ENCODE data around the gene SYNE2. TPM values are rescaled to one million over a fixed set of nuclear protein-coding genes. Genes with fewer than 3 reads are reported as not detected.
A peak's percentile ranks its signal among the peaks of the same experiment; 100 is the strongest.

Gene SYNE2
- total RNA-seq, 1 donor = 25.8 TPM

GRCh38 chr14:64213853-64214570 lies 361.2 kb downstream of the SYNE2 start:
- DNase-seq (ENCODE audit: low read depth) = no peak
- TF ChIP-seq CTCF (IDR thresholded peaks at IDR 0.05; ENCODE audit: insufficient read depth, low read length) = no peak
- H3K4me3 ChIP-seq (ENCODE audit: low read depth, low read length) = no peak overlapping the region

- DNase-seq (ENCODE audit: low read depth) = no peak
- TF ChIP-seq CTCF (IDR thresholded peaks at IDR 0.05; ENCODE audit: insufficient read depth, low read length) = no peak
- no peak overlapping the region for H3K4me3 ChIP-seq (ENCODE audit: low read depth, low read length)
These were observed 362.5 kb downstream of the SYNE2 start for GRCh38 chr14:64215274-64215673.

GRCh38 chr14:64215978-64216377 lies 363.2 kb downstream of the SYNE2 start:
- no peak for DNase-seq (ENCODE audit: low read depth)
- H3K4me3 ChIP-seq (ENCODE audit: low read depth, low read length) = no peak overlapping the region
- no peak for TF ChIP-seq CTCF (IDR thresholded peaks at IDR 0.05; ENCODE audit: insufficient read depth, low read length)

- no peak for DNase-seq (ENCODE audit: low read depth)
- no peak overlapping the region for H3K4me3 ChIP-seq (ENCODE audit: low read depth, low read length)
- TF ChIP-seq CTCF (IDR thresholded peaks at IDR 0.05; ENCODE audit: insufficient read depth, low read length) = no peak
These were observed 364.5 kb downstream of the SYNE2 start for GRCh38 chr14:64217308-64217707.

- no peak for DNase-seq (ENCODE audit: low read depth)
- no peak overlapping the region for H3K4me3 ChIP-seq (ENCODE audit: low read depth, low read length)
- no peak for TF ChIP-seq CTCF (IDR thresholded peaks at IDR 0.05; ENCODE audit: insufficient read depth, low read length)
These were observed 365.0 kb downstream of the SYNE2 start for GRCh38 chr14:64217834-64218233.

GRCh38 chr14:64218344-64219240 lies 365.8 kb downstream of the SYNE2 start:
- no peak for TF ChIP-seq CTCF (IDR thresholded peaks at IDR 0.05; ENCODE audit: insufficient read depth, low read length)
- peak; percentile 20 for DNase-seq (ENCODE audit: low read depth)
- no peak overlapping the region for H3K4me3 ChIP-seq (ENCODE audit: low read depth, low read length)
